ENCODE data around the gene TMPRSS11F.
"Not testable (repeated sequence)": the region's sequence is repeated elsewhere in the genome, so short reads cannot be mapped to it uniquely, and the experiment has no call there.

Gene TMPRSS11F

DNA sequence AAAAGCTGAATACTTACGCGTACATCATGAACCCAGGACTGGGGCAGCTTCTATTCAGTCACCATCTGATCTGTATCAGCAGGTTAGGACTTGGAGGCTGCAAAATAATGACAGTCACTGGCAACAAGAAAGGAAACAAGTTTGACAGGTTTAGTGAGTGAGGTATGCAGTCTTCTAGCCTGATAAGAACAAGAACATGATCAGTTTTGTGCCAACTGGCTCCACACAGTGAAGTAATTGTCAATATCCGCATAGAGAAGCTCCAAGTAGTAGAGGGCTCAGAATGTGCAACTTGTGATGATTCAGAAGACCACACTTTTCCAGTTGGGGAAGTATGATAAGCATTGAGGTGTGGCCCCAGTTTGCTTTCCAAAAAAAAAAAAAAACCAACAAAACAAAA, at the start of gene TMPRSS11F:
TMPRSS11F (minus strand) TSS at position 77 of the 400 bp plus-strand sequence; CDS start at position 28, 49 bp downstream.
- Histone ChIP-seq H3K4me1 (no peaks in the 10 kb centered on the region), H4K20me1 (no peaks in the 10 kb centered on the region), H3K4me3 (no peak within 1 kb of the TSS), H3K27me3 (no peaks in the 10 kb centered on the region), H3K4me2 (no peak within 1 kb of the TSS), H3K27ac (no peak within 1 kb of the TSS), H3K9me3 (replicated peaks in 1 of 11) (peaks cover 0 to 14% (median 0%) of the 10 kb centered on the region in 11 experiments; a peak in 1 of 22 replicates), H3K9ac (no peak within 1 kb of the TSS), H3K36me3 (no peaks in the 10 kb centered on the region)
- TF ChIP-seq Cebpa-rat (IDR thresholded peaks at IDR 0.05) = no peak

DNA sequence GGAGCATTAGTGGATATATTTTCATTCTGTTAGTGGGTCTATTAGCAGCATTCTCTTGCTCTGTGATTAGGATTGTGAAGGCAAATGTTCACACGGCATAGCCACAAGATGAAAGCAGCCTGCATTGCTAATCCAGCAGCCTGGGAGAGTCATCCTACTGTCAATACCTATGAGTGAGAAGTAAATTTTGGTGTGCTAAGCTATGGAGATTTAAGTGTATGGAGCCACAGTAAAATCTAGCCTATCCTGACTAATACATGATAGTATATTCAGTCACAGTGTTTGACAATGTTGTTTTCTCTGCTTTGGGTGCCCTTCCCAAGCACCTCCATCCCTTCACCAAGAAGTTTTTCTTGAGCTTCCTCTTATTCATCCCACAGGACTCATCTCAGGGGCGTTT, 47.2 kb upstream of the TMPRSS11F start:
- no peak overlapping the region for H3K4me2 ChIP-seq
- H3K9ac ChIP-seq = no peak overlapping the region
- no peaks in the 10 kb centered on the region for H3K36me3 ChIP-seq
- H3K27me3 ChIP-seq = no peaks in the 10 kb centered on the region
- no peak overlapping the region for H3K27ac ChIP-seq
- TF ChIP-seq Cebpa-rat (IDR thresholded peaks at IDR 0.05) = no peak
- H3K4me1 ChIP-seq = peaks cover 0 to 13% (median 0%) of the 10 kb centered on the region in 10 experiments; a peak in 5 of 20 replicates
- H4K20me1 ChIP-seq = no peaks in the 10 kb centered on the region
- H3K4me3 ChIP-seq = no peak overlapping the region
- H3K9me3 ChIP-seq (replicated peaks in 1 of 11) = peaks cover 7 to 25% (median 12%) of the 10 kb centered on the region in 11 experiments; a peak in 16 of 22 replicates

DNA sequence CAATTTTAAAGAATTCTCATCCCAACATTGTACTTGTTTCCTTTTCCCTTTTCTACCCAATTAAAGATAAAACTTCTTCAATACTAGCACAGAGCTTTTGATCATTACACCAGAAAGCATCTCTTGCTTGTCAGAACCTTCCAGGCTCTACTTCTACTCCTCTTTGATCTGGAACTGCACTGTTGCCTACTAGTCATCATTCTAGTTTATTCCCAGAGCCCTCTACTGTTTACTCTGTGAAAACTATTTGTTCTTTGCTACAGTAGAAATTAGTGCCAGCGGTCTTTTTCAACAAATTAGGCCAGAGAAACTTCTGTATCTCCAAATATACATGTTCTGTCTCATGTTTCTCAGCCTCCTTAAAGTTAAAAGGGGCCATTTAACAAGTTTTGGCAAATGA, 46.8 kb upstream of the TMPRSS11F start:
- no peak overlapping the region for H3K4me3 ChIP-seq
- H3K9ac ChIP-seq = no peak overlapping the region
- TF ChIP-seq Cebpa-rat (IDR thresholded peaks at IDR 0.05) = no peak
- H4K20me1 ChIP-seq = no peaks in the 10 kb centered on the region
- no peaks in the 10 kb centered on the region for H3K27me3 ChIP-seq
- no peaks in the 10 kb centered on the region for H3K36me3 ChIP-seq
- H3K9me3 ChIP-seq (replicated peaks in 1 of 11) = peaks cover 7 to 26% (median 12%) of the 10 kb centered on the region in 11 experiments; a peak in 16 of 22 replicates
- H3K27ac ChIP-seq = no peak overlapping the region
- no peak overlapping the region for H3K4me2 ChIP-seq
- peaks cover 0 to 10% (median 0%) of the 10 kb centered on the region in 10 experiments; a peak in 5 of 20 replicates for H3K4me1 ChIP-seq

DNA sequence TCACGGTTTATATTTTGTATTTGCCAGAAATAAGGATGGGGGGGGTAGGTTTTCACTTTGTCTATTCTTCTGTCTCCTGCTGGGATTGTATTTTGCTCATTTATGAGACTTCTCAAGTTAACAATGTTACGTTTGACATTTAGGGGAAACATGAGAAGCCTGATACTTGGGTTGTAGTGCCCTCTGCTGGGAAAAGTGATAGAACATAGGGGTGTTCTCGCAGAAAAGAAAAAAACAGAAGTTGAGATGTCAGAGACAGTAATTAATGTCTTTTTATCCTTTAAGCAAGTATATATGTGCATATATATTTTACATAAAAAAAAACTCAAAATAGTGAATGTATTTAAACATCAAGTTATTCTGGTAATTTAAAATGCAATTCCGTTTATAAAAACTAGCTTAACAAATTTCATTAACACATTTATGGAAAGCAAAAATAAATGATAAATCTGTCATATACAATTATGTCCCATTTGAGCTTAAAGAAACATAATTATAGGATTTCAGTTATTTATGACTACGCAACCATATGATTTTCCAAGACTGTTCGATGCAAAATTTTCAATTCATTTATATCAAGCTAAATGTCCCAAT, 46.0 kb upstream of the TMPRSS11F start:
- H3K27ac ChIP-seq = no peak overlapping the region
- no peak overlapping the region for H3K9ac ChIP-seq
- no peaks in the 10 kb centered on the region for H3K36me3 ChIP-seq
- no peaks in the 10 kb centered on the region for H4K20me1 ChIP-seq
- H3K4me1 ChIP-seq = peaks cover 0 to 2% (median 0%) of the 10 kb centered on the region in 10 experiments; a peak in 4 of 20 replicates
- no peak for TF ChIP-seq Cebpa-rat (IDR thresholded peaks at IDR 0.05)
- H3K27me3 ChIP-seq = no peaks in the 10 kb centered on the region
- no peak overlapping the region for H3K4me2 ChIP-seq
- peaks cover 7 to 26% (median 12%) of the 10 kb centered on the region in 11 experiments; a peak in 16 of 22 replicates for H3K9me3 ChIP-seq (replicated peaks in 1 of 11)
- no peak overlapping the region for H3K4me3 ChIP-seq

DNA sequence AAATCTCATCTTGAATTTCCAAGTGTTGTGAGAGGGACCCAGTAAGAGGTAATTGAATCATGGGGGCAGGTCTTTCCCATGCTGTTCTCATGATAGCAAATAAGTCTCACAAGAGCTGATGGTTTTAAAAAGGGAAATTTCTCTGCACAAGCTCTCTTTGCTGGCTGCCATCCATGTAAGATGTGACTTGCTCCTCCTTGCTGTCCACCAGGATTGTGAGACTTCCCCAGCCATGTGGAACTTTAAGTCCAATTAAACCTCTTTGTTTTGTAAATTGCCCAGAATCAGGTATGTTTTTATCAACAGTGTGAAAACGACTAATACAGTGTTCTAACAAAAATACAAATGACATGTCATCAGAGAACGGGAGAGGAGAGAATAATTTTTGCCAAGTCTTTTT, 44.7 kb upstream of the TMPRSS11F start:
- not testable (repeated sequence) for H3K4me3 ChIP-seq, H3K4me2 ChIP-seq, H3K9ac ChIP-seq, H3K27me3 ChIP-seq, H3K27ac ChIP-seq, H3K4me1 ChIP-seq, H3K36me3 ChIP-seq, H4K20me1 ChIP-seq
- peaks cover 7 to 26% (median 12%) of the 10 kb centered on the region in 11 experiments; a peak in 16 of 22 replicates for H3K9me3 ChIP-seq (replicated peaks in 1 of 11)

DNA sequence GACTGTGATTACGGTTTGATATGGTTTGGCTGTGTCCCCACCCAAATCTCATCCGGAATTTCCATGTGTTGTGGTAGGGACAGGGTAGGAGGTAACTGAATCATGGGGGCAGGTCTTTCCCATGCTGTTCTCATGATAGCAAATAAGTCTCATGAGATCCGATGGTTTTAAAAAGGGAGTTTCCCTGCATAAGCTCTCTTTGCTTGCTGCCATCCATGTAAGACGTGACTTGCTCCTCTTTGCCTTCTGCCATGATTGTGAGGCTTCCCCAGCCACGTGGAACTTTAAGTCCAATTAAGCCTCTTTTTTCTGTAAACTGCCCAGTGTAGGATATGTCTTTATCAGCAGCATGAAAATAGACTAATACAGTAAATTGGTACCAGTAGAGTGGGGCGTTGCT, 42.5 kb upstream of the TMPRSS11F start:
- not testable (repeated sequence) for H3K27ac ChIP-seq, H3K27me3 ChIP-seq, H3K36me3 ChIP-seq, H3K9ac ChIP-seq, H3K4me1 ChIP-seq, H4K20me1 ChIP-seq, H3K4me2 ChIP-seq, H3K4me3 ChIP-seq
- peaks cover 7 to 26% (median 12%) of the 10 kb centered on the region in 11 experiments; a peak in 16 of 22 replicates for H3K9me3 ChIP-seq (replicated peaks in 1 of 11)

DNA sequence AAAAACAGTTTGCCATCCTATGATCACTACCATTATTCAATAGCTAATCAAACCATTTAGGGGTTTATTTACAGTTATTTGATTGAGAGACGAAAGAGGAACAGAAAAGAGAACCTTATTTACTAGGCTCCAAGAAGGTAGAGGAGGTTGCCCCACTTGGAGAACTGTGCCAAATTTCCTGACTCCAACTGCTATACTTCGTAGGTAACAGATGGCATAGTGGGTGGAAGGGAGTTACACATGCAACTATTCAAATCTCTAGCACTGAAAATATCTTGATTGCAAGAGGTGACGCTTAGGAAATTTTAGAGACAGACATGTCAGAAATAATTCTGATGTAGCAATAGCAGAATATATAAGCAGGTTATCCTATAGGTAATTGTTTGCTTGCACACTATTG, 38.0 kb upstream of the TMPRSS11F start:
- no peaks in the 10 kb centered on the region for H3K27me3 ChIP-seq
- no peak overlapping the region for H3K4me3 ChIP-seq
- no peak overlapping the region for H3K27ac ChIP-seq
- no peaks in the 10 kb centered on the region for H4K20me1 ChIP-seq
- peaks cover 0 to 9% (median 0%) of the 10 kb centered on the region in 11 experiments; a peak in 2 of 22 replicates for H3K9me3 ChIP-seq (replicated peaks in 1 of 11)
- H3K4me1 ChIP-seq = no peaks in the 10 kb centered on the region
- H3K9ac ChIP-seq = no peak overlapping the region
- H3K4me2 ChIP-seq = no peak overlapping the region
- no peaks in the 10 kb centered on the region for H3K36me3 ChIP-seq
- no peak for TF ChIP-seq Cebpa-rat (IDR thresholded peaks at IDR 0.05)

DNA sequence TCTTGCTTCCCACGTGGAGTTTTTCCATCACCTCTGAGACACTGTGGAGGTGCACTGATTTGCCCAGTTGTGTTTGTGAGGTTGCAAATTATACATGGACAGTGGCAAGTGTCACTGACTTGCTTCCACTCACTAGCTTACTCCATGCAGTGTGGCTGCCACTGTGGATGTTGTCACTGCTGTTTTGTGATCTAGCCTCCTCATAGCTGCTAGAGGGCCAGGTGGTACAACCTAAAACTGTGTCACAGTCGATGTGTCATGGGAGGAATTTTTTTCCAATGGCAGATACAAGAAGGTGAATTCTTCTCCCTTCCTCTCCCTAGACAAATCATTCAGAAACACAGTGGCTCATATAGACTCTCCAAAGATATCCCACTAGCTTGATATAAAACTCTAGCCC, 37.5 kb upstream of the TMPRSS11F start:
- H3K9ac ChIP-seq = no peak overlapping the region
- H3K9me3 ChIP-seq (replicated peaks in 1 of 11) = peaks cover 0 to 4% (median 0%) of the 10 kb centered on the region in 11 experiments; a peak in 2 of 22 replicates
- no peaks in the 10 kb centered on the region for H3K36me3 ChIP-seq
- H3K4me1 ChIP-seq = no peaks in the 10 kb centered on the region
- no peak overlapping the region for H3K4me3 ChIP-seq
- no peak for TF ChIP-seq Cebpa-rat (IDR thresholded peaks at IDR 0.05)
- H4K20me1 ChIP-seq = no peaks in the 10 kb centered on the region
- no peak overlapping the region for H3K27ac ChIP-seq
- H3K27me3 ChIP-seq = no peaks in the 10 kb centered on the region
- no peak overlapping the region for H3K4me2 ChIP-seq

DNA sequence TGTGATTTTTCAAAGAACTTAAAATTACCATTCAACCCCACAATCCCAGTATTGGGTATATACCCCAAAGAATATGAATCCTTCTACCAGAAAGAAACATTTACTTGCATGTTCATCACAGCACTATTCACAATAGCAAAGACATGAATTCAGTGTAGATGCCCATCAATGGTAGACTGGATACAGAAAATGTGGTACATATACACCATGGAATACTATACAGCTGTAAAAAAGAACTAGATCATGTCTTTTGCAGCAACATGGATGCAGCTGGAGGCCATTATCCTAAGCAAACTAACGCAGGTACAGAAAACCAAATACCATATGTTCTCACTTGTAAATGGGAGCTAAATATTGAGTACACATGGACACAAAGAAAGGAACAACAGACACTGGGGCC, 34.1 kb upstream of the TMPRSS11F start:
- H3K27me3 ChIP-seq = no peaks in the 10 kb centered on the region
- H3K9ac ChIP-seq = no peak overlapping the region
- H4K20me1 ChIP-seq = no peaks in the 10 kb centered on the region
- H3K9me3 ChIP-seq (replicated peaks in 1 of 11) = no peaks in the 10 kb centered on the region
- H3K4me3 ChIP-seq = no peak overlapping the region
- TF ChIP-seq Cebpa-rat (IDR thresholded peaks at IDR 0.05) = no peak
- no peaks in the 10 kb centered on the region for H3K4me1 ChIP-seq
- H3K4me2 ChIP-seq = no peak overlapping the region
- no peak overlapping the region for H3K27ac ChIP-seq
- H3K36me3 ChIP-seq = no peaks in the 10 kb centered on the region

DNA sequence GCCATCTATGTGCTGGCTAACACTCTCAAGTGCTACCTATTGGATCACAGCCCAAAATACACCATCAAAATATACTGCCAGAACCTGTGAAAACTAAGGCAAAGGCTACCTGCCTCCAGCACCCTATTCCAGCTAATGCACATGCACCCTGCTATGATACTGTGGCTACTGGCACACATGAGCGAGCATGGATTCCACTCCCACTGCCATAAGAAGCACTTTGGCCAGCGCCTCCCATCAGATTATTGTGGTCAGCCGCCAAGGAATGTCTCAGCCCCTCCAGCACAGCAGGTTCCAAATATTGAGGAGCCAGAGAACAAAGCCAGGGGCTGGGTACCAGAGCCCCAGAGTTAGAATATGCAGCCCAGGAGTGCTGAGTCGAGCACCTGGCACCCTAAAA, 32.5 kb upstream of the TMPRSS11F start:
- no peak overlapping the region for H3K4me3 ChIP-seq
- no peaks in the 10 kb centered on the region for H3K4me1 ChIP-seq
- no peak overlapping the region for H3K27ac ChIP-seq
- H3K36me3 ChIP-seq = no peaks in the 10 kb centered on the region
- no peak overlapping the region for H3K4me2 ChIP-seq
- TF ChIP-seq Cebpa-rat (IDR thresholded peaks at IDR 0.05) = no peak
- no peaks in the 10 kb centered on the region for H3K27me3 ChIP-seq
- H3K9me3 ChIP-seq (replicated peaks in 1 of 11) = no peaks in the 10 kb centered on the region
- no peak overlapping the region for H3K9ac ChIP-seq
- no peaks in the 10 kb centered on the region for H4K20me1 ChIP-seq

Measured in BLaER1 treated with 17β-estradiol and CSF1 and Interleukin-3, amounts not matched to agents 10 nM and 100 nM (cell line).